ENCODE results near the gene GASK1A.

Gene GASK1A

GRCh38 chr3:43071313-43071893 lies 92.3 kb downstream of the GASK1A start:
- no peaks in the 10 kb centered on the region for H3K36me3 ChIP-seq (ENCODE audit: insufficient read depth, low read length)
- DNase-seq (peak; percentile 17), ATAC-seq (ENCODE audit: insufficient read depth, low read depth) (peak; percentile 45; the same call in 1 of the 3 replicates)
- H3K9me3 ChIP-seq (ENCODE audit: insufficient read depth, low read length, severe bottlenecking): no peaks in the 10 kb centered on the region
- H3K4me2 ChIP-seq (ENCODE audit: insufficient read depth, low read length): no peak overlapping the region
- no peaks in the 10 kb centered on the region for H3K79me2 ChIP-seq (ENCODE audit: insufficient read depth, low read length)
- H3K4me3 ChIP-seq (ENCODE audit: low read depth in 1 of 2, low read length in 2 of 2): no peak overlapping the region
- H2AFZ ChIP-seq (ENCODE audit: low read depth, low read length): no peak overlapping the region
- no peaks in the 10 kb centered on the region for H3K27me3 ChIP-seq (ENCODE audit: insufficient read depth, low read length, poor library complexity)
- H3K27ac ChIP-seq (ENCODE audit: low read length): no peak overlapping the region
- no peak overlapping the region for H3K9ac ChIP-seq (ENCODE audit: low read depth, low read length)
- peaks cover 6% of the 10 kb centered on the region; the same call in 1 of the 2 replicates for H4K20me1 ChIP-seq (ENCODE audit: insufficient read depth, low read length)
- TF ChIP-seq CTCF (IDR thresholded peaks at IDR 0.05; ENCODE audit: borderline replicate concordance, extremely low read depth, low read length, poor library complexity, severe bottlenecking) (peak; percentile 63), EZH2 (IDR thresholded peaks at IDR 0.05; ENCODE audit: borderline replicate concordance, low read depth, low read length, severe bottlenecking) (no peak)
- H3K4me1 ChIP-seq (ENCODE audit: insufficient read depth, low read length): no peaks in the 10 kb centered on the region

DNA sequence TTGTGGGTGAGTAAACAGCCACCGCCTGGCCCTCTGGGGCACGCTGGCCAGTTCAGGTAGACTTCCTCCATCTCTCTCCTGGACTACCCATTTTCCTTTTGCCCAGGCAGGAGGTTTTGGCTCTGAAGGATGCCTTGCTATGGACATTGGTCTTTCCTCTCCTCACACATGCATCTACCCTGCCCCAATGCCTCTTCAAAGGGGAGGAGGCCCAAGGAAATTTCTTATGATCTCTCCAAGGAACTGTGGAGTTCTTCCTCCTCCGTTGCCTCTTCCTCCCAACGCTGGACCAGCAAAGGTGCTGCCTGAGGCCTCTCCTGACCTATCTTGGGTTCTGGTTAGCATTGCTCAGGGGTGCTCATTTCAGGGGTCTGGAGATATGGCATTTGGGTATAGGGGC lies 93.2 kb downstream of the GASK1A start:
- Histone ChIP-seq H3K36me3 (ENCODE audit: insufficient read depth, low read length) (no peaks in the 10 kb centered on the region), H2AFZ (ENCODE audit: low read depth, low read length) (no peak overlapping the region), H4K20me1 (ENCODE audit: insufficient read depth, low read length) (peaks cover 7% of the 10 kb centered on the region; the same call in 1 of the 2 replicates), H3K4me2 (ENCODE audit: insufficient read depth, low read length) (no peak overlapping the region), H3K9me3 (ENCODE audit: insufficient read depth, low read length, severe bottlenecking) (no peaks in the 10 kb centered on the region), H3K79me2 (ENCODE audit: insufficient read depth, low read length) (no peaks in the 10 kb centered on the region), H3K9ac (ENCODE audit: low read depth, low read length) (no peak overlapping the region), H3K4me1 (ENCODE audit: insufficient read depth, low read length) (no peaks in the 10 kb centered on the region), H3K4me3 (ENCODE audit: low read depth in 1 of 2, low read length in 2 of 2) (no peak overlapping the region), H3K27ac (ENCODE audit: low read length) (no peak overlapping the region), H3K27me3 (ENCODE audit: insufficient read depth, low read length, poor library complexity) (no peaks in the 10 kb centered on the region)
- TF ChIP-seq CTCF (IDR thresholded peaks at IDR 0.05; ENCODE audit: borderline replicate concordance, extremely low read depth, low read length, poor library complexity, severe bottlenecking) (no peak), EZH2 (IDR thresholded peaks at IDR 0.05; ENCODE audit: borderline replicate concordance, low read depth, low read length, severe bottlenecking) (no peak)
- no peak for DNase-seq
- ATAC-seq (ENCODE audit: insufficient read depth, low read depth): no peak

- ATAC-seq (ENCODE audit: insufficient read depth, low read depth) (no peak), DNase-seq (no peak)
- no peaks in the 10 kb centered on the region for H3K9me3 ChIP-seq (ENCODE audit: insufficient read depth, low read length, severe bottlenecking)
- no peaks in the 10 kb centered on the region for H3K27me3 ChIP-seq (ENCODE audit: insufficient read depth, low read length, poor library complexity)
- no peak overlapping the region for H2AFZ ChIP-seq (ENCODE audit: low read depth, low read length)
- H4K20me1 ChIP-seq (ENCODE audit: insufficient read depth, low read length): peaks cover 7% of the 10 kb centered on the region; the same call in 1 of the 2 replicates
- H3K4me3 ChIP-seq (ENCODE audit: low read depth in 1 of 2, low read length in 2 of 2): no peak overlapping the region
- H3K9ac ChIP-seq (ENCODE audit: low read depth, low read length): no peak overlapping the region
- H3K4me2 ChIP-seq (ENCODE audit: insufficient read depth, low read length): no peak overlapping the region
- H3K36me3 ChIP-seq (ENCODE audit: insufficient read depth, low read length): no peaks in the 10 kb centered on the region
- H3K79me2 ChIP-seq (ENCODE audit: insufficient read depth, low read length): no peaks in the 10 kb centered on the region
- no peak overlapping the region for H3K27ac ChIP-seq (ENCODE audit: low read length)
- H3K4me1 ChIP-seq (ENCODE audit: insufficient read depth, low read length): no peaks in the 10 kb centered on the region
- TF ChIP-seq CTCF (IDR thresholded peaks at IDR 0.05; ENCODE audit: borderline replicate concordance, extremely low read depth, low read length, poor library complexity, severe bottlenecking) (no peak), EZH2 (IDR thresholded peaks at IDR 0.05; ENCODE audit: borderline replicate concordance, low read depth, low read length, severe bottlenecking) (no peak)
Observed at GRCh38 chr3:43073116-43073835, 94.2 kb downstream of the GASK1A start.
